ENCODE measurements around the gene CEP112. TPM values are rescaled to one million over a fixed set of nuclear protein-coding genes. Genes with fewer than 3 reads are reported as not detected.

Gene CEP112
- total and polyA plus RNA-seq, 2 donors (not counting 1 experiment from before 2014, with no cell fraction given), result 5.4 to 6.4 TPM

DNA sequence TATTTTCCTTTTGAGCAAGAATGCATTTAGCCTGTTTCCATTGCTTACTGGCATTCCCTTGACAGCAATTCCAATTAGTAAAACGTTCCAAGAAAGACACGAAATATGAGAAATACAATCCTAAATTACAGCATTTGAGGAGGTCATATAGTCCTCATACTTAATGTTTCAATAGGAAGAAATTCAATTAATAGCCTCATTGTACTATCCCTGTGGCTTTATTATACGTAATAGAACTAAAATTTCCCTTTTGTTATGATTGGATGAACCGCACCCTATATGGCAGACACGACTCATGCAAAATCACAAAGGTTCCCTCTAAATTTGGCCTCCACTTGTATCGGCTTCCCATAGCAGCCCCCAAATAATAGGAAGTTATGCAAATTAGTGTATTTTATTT lies 291.7 kb downstream of the CEP112 start:
- H3K4me1 ChIP-seq (ENCODE audit: control insufficient read depth, extremely low read depth, insufficient read depth, low read length), result no peaks in the 10 kb centered on the region
- no peaks in the 10 kb centered on the region for H3K27me3 ChIP-seq (ENCODE audit: control insufficient read depth, insufficient read depth, low read length)
- no peak overlapping the region for H3K9ac ChIP-seq (ENCODE audit: insufficient read depth, low read length)
- TF ChIP-seq, protein P1, sequence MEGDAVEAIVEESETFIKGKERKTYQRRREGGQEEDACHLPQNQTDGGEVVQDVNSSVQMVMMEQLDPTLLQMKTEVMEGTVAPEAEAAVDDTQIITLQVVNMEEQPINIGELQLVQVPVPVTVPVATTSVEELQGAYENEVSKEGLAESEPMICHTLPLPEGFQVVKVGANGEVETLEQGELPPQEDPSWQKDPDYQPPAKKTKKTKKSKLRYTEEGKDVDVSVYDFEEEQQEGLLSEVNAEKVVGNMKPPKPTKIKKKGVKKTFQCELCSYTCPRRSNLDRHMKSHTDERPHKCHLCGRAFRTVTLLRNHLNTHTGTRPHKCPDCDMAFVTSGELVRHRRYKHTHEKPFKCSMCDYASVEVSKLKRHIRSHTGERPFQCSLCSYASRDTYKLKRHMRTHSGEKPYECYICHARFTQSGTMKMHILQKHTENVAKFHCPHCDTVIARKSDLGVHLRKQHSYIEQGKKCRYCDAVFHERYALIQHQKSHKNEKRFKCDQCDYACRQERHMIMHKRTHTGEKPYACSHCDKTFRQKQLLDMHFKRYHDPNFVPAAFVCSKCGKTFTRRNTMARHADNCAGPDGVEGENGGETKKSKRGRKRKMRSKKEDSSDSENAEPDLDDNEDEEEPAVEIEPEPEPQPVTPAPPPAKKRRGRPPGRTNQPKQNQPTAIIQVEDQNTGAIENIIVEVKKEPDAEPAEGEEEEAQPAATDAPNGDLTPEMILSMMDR (conservative IDR thresholded peaks at IDR 0.05 in 1 of 2, IDR thresholded peaks at IDR 0.05 in 1 of 2; ENCODE audit: low read depth in 1 of 2, low read length in 2 of 2), result no peak
- TF ChIP-seq EZH2 (IDR thresholded peaks at IDR 0.05; ENCODE audit: low read length, missing control alignments), result no peak
- H3K79me2 ChIP-seq (ENCODE audit: control insufficient read depth, insufficient read depth, low read length), result no peaks in the 10 kb centered on the region
- no peaks in the 10 kb centered on the region for H3K9me3 ChIP-seq (ENCODE audit: control insufficient read depth, insufficient read depth, low read depth, low read length)
- no peak overlapping the region for H3K4me3 ChIP-seq (replicated peaks in 1 of 4; ENCODE audit: control extremely low read depth in 1 of 4, insufficient read depth in 1 of 4, low read depth in 3 of 4, low read length in 4 of 4)
- no peak overlapping the region for H2AFZ ChIP-seq (ENCODE audit: low read length)
- no peaks in the 10 kb centered on the region for H3K36me3 ChIP-seq (ENCODE audit: control insufficient read depth, insufficient read depth, low read length)
- H3K4me2 ChIP-seq (ENCODE audit: extremely low read depth, insufficient read depth, low read length), result no peak overlapping the region
- no peaks in the 10 kb centered on the region for H4K20me1 ChIP-seq (ENCODE audit: control insufficient read depth, extremely low read depth, insufficient read depth, low read length)
- H3K27ac ChIP-seq (ENCODE audit: insufficient read depth, low read length), result no peak overlapping the region
- no peak for DNase-seq (ENCODE audit: low read depth in 2 of 2)

- Histone ChIP-seq H3K27me3 (ENCODE audit: control insufficient read depth, insufficient read depth, low read length) (no peaks in the 10 kb centered on the region), H4K20me1 (ENCODE audit: control insufficient read depth, extremely low read depth, insufficient read depth, low read length) (no peaks in the 10 kb centered on the region), H3K36me3 (ENCODE audit: control insufficient read depth, insufficient read depth, low read length) (no peaks in the 10 kb centered on the region), H3K4me3 (replicated peaks in 1 of 4; ENCODE audit: control extremely low read depth in 1 of 4, insufficient read depth in 1 of 4, low read depth in 3 of 4, low read length in 4 of 4) (no peak overlapping the region), H3K9me3 (ENCODE audit: control insufficient read depth, insufficient read depth, low read depth, low read length) (no peaks in the 10 kb centered on the region), H3K4me1 (ENCODE audit: control insufficient read depth, extremely low read depth, insufficient read depth, low read length) (no peaks in the 10 kb centered on the region), H3K27ac (ENCODE audit: insufficient read depth, low read length) (no peak overlapping the region), H3K4me2 (ENCODE audit: extremely low read depth, insufficient read depth, low read length) (no peak overlapping the region), H3K79me2 (ENCODE audit: control insufficient read depth, insufficient read depth, low read length) (no peaks in the 10 kb centered on the region), H3K9ac (ENCODE audit: insufficient read depth, low read length) (no peak overlapping the region), H2AFZ (ENCODE audit: low read length) (no peak overlapping the region)
- DNase-seq (ENCODE audit: low read depth in 2 of 2), result no peak
- no peak for TF ChIP-seq EZH2 (IDR thresholded peaks at IDR 0.05; ENCODE audit: low read length, missing control alignments)
- TF ChIP-seq, protein P1 (conservative IDR thresholded peaks at IDR 0.05 in 1 of 2, IDR thresholded peaks at IDR 0.05 in 1 of 2; ENCODE audit: low read depth in 1 of 2, low read length in 2 of 2), result no peak
Observed at GRCh38 chr17:65898651-65899050, 293.3 kb downstream of the CEP112 start.

DNA sequence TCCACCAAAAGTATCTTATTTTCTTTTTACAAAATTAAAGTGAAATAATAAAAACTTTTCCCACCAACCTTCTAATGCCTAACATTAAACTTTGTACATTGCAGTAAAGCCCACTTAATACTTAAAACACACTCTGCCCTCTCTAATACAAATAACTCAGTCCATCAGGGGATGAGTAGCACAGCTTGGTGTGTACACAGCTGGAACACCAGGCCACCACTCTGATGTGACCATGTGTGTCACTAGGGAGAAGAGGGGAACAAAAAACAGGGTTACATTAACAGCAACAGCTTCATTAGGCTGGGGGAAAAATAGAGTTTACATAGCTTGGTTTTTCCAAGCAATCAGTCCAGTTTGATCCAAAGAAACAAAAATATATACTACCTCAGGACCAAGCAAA lies 295.0 kb downstream of the CEP112 start:
- Histone ChIP-seq H3K4me1 (ENCODE audit: control insufficient read depth, extremely low read depth, insufficient read depth, low read length) (no peaks in the 10 kb centered on the region), H3K4me3 (replicated peaks in 1 of 4; ENCODE audit: control extremely low read depth in 1 of 4, insufficient read depth in 1 of 4, low read depth in 3 of 4, low read length in 4 of 4) (no peak overlapping the region), H4K20me1 (ENCODE audit: control insufficient read depth, extremely low read depth, insufficient read depth, low read length) (no peaks in the 10 kb centered on the region), H2AFZ (ENCODE audit: low read length) (no peak overlapping the region), H3K27ac (ENCODE audit: insufficient read depth, low read length) (no peak overlapping the region), H3K36me3 (ENCODE audit: control insufficient read depth, insufficient read depth, low read length) (no peaks in the 10 kb centered on the region), H3K9me3 (ENCODE audit: control insufficient read depth, insufficient read depth, low read depth, low read length) (no peaks in the 10 kb centered on the region), H3K27me3 (ENCODE audit: control insufficient read depth, insufficient read depth, low read length) (no peaks in the 10 kb centered on the region), H3K9ac (ENCODE audit: insufficient read depth, low read length) (no peak overlapping the region), H3K79me2 (ENCODE audit: control insufficient read depth, insufficient read depth, low read length) (no peaks in the 10 kb centered on the region), H3K4me2 (ENCODE audit: extremely low read depth, insufficient read depth, low read length) (no peak overlapping the region)
- no peak for DNase-seq (ENCODE audit: low read depth in 2 of 2)
- TF ChIP-seq, protein P1 (conservative IDR thresholded peaks at IDR 0.05 in 1 of 2, IDR thresholded peaks at IDR 0.05 in 1 of 2; ENCODE audit: low read depth in 1 of 2, low read length in 2 of 2), result no peak
- TF ChIP-seq EZH2 (IDR thresholded peaks at IDR 0.05; ENCODE audit: low read length, missing control alignments), result no peak

All from fibroblast of lung (primary cell).